ENCODE data around the gene SEBOX. TPM values are rescaled to one million over a fixed set of nuclear protein-coding genes. Genes with fewer than 3 reads are reported as not detected.

SEBOX gene
- polyA plus RNA-seq, 10 donors: not detected

- no peak for DNase-seq
These were observed 45.4 kb downstream of the SEBOX start for GRCh38 chr17:28319598-28319935.

- DNase-seq: peak; percentile 95 to 99 (median 97)
These were observed 46.0 kb downstream of the SEBOX start, which contains the start of gene TMEM97 for GRCh38 chr17:28318759-28319597. Gene TMEM97, plus strand, starts transcription at chr17:28319200. Its CDS starts 40 bp downstream, at chr17:28319240.

GRCh38 chr17:28317966-28318758 is 46.8 kb downstream of the SEBOX start:
- DNase-seq: peak in 1 of 3 donors; percentile 21

- no peak for DNase-seq
These were observed 47.7 kb downstream of the SEBOX start for GRCh38 chr17:28317099-28317965.

- DNase-seq: no peak
These were observed 48.9 kb downstream of the SEBOX start for GRCh38 chr17:28315846-28316705.

GRCh38 chr17:28313841-28314240 is 51.2 kb downstream of the SEBOX start:
- no peak for DNase-seq

Other genes with a start within 250 kb of the SEBOX start
- 10 to 100 TPM; 15.2 to 34.8 (median 19.7) TPM for gene TMEM97, start 46.0 kb downstream of the SEBOX start, polyA plus RNA-seq (ENCODE audit: insufficient read length in 10 of 10)
- 10 to 100 TPM; 28.0 to 42.7 (median 32.9) TPM for gene IFT20, start 29.7 kb downstream of the SEBOX start, polyA plus RNA-seq (ENCODE audit: insufficient read length in 10 of 10)
- gene TNFAIP1, start 29.4 kb downstream of the SEBOX start, polyA plus RNA-seq (ENCODE audit: insufficient read length in 10 of 10): 10 to 100 TPM; 29.7 to 37.1 (median 33.2) TPM
- 10 to 100 TPM; 56.1 to 63.1 (median 58.0) TPM for gene POLDIP2, start 7.7 kb downstream of the SEBOX start, polyA plus RNA-seq (ENCODE audit: insufficient read length in 10 of 10)
- 1 to 10 TPM in 1 of 10 donors, under 1 TPM in 9; 0.17 to 2.7 (median 0.46) TPM for gene VTN, start 5.1 kb upstream of the SEBOX start, polyA plus RNA-seq (ENCODE audit: insufficient read length in 10 of 10)
- gene SARM1, start 6.5 kb upstream of the SEBOX start, polyA plus RNA-seq (ENCODE audit: insufficient read length in 10 of 10): 1 to 10 TPM; 4.8 to 8.5 (median 5.8) TPM
- gene SLC46A1, start 41.0 kb upstream of the SEBOX start, polyA plus RNA-seq (ENCODE audit: insufficient read length in 10 of 10): 1 to 10 TPM; 6.1 to 9.6 (median 8.3) TPM
- not detected for gene SLC13A2, start 108.4 kb upstream of the SEBOX start, polyA plus RNA-seq (ENCODE audit: insufficient read length in 10 of 10)
- 1 to 10 TPM in 2 of 10 donors, not detected in 8; 2.5 to 3.0 TPM for gene FOXN1, start 141.1 kb upstream of the SEBOX start, polyA plus RNA-seq (ENCODE audit: insufficient read length in 10 of 10)
- gene UNC119, start 187.4 kb upstream of the SEBOX start, polyA plus RNA-seq (ENCODE audit: insufficient read length in 10 of 10): 10 to 100 TPM; 10.8 to 19.5 (median 13.1) TPM
- 10 to 100 TPM; 39.9 to 52.0 (median 44.3) TPM for gene PIGS, start 206.3 kb upstream of the SEBOX start, polyA plus RNA-seq (ENCODE audit: insufficient read length in 10 of 10)
- 1 to 10 TPM in 9 of 10 donors, under 1 TPM in 1; 0.92 to 5.1 (median 1.9) TPM for gene ALDOC, start 211.7 kb upstream of the SEBOX start, polyA plus RNA-seq (ENCODE audit: insufficient read length in 10 of 10)
- gene SPAG5, start 233.8 kb upstream of the SEBOX start, polyA plus RNA-seq (ENCODE audit: insufficient read length in 10 of 10): 10 to 100 TPM; 17.8 to 34.4 (median 23.2) TPM
- 10 to 100 TPM in 6 of 10 donors, 1 to 10 TPM in 4; 7.0 to 25.1 (median 12.3) TPM for gene RSKR, start 249.0 kb upstream of the SEBOX start, polyA plus RNA-seq (ENCODE audit: insufficient read length in 10 of 10)